ENCODE measurements around the gene IGFBP3.

DNA sequence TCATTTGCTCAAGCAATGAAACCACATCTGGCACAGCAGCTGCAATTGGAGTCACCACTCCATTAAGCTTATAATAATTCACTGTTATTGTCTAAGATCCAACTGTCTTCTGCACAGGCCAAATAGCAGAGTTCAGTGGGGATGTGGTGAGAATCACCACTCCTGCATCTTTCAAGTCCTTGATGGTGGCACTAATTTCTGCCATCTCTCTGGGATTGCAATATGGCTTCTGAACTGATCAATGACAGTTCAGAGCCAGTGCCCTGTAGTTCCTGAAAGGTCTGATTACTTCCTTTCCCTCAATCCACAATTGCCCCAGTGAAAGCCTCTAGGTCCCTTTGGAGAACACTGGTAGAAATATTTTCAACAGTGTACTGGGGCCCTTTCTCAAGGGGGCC lies 26.4 kb downstream of the IGFBP3 start:
- no peak for TF ChIP-seq YY1 (IDR thresholded peaks at IDR 0.05; ENCODE audit: insufficient read depth, insufficient read length)
- TF ChIP-seq SUZ12 (IDR thresholded peaks at IDR 0.05; ENCODE audit: extremely low read depth, insufficient read depth, insufficient read length), result no peak

All from NT2/D1 (cell line).